ENCODE data around the gene KIF18A. TPM values are rescaled to one million over a fixed set of nuclear protein-coding genes. Genes with fewer than 3 reads are reported as not detected.

The KIF18A gene
- total and polyA plus RNA-seq, 2 of the 8 experiments (the other 6 are each of a cell fraction or from before 2014, with no cell fraction given), result 4.0 to 23.3 TPM

GRCh38 chr11:28098257-28098656 lies 9.7 kb downstream of the KIF18A start:
- Histone ChIP-seq H3K4me3 (ENCODE audit: extremely low read depth in 1 of 4, insufficient read depth in 2 of 4, low read depth in 3 of 4, low read length in 4 of 4) (no peak overlapping the region), H2BK12ac (ENCODE audit: low read depth, low read length) (no peak overlapping the region), H2BK15ac (ENCODE audit: low read length) (no peak overlapping the region), H4K5ac (ENCODE audit: insufficient read length, low read depth, low read length) (no peak overlapping the region), H3K4me1 (replicated peaks in 1 of 4; ENCODE audit: control insufficient read depth in 3 of 4, insufficient read depth in 4 of 4, low read length in 3 of 4) (no peaks in the 10 kb centered on the region), H2BK120ac (replicated peaks; ENCODE audit: low read depth, low read length) (no peak overlapping the region), H2AFZ (ENCODE audit: low read length) (no peak overlapping the region), H3K23ac (ENCODE audit: insufficient read length) (no peak overlapping the region), H4K91ac (replicated peaks; ENCODE audit: insufficient read length, low read length) (no peak overlapping the region), H4K20me1 (replicated peaks in 1 of 2; ENCODE audit: control insufficient read depth in 1 of 2, insufficient read depth in 2 of 2, low read length in 2 of 2) (no peaks in the 10 kb centered on the region), H3K27me3 (replicated peaks in 1 of 4; ENCODE audit: control insufficient read depth in 3 of 4, extremely low read depth in 1 of 4, insufficient read depth in 3 of 4, low read length in 3 of 4) (no peaks in the 10 kb centered on the region), H3K56ac (replicated peaks; ENCODE audit: insufficient read length, low read depth, low read length) (no peak overlapping the region), H3K4me2 (ENCODE audit: insufficient read depth in 1 of 2, low read depth in 2 of 2, low read length in 2 of 2) (no peak overlapping the region), H3K18ac (ENCODE audit: extremely low read depth, low read length) (no peak overlapping the region), H4K8ac (ENCODE audit: extremely low read depth, insufficient read depth, low read length) (no peak overlapping the region), H3K14ac (ENCODE audit: insufficient read length) (no peak overlapping the region), H3K27ac (ENCODE audit: low read depth, low read length) (no peak overlapping the region), H3K9ac (replicated peaks in 1 of 4; ENCODE audit: extremely low read depth in 1 of 4, low read depth in 3 of 4, low read length in 3 of 4) (no peak overlapping the region), H2BK5ac (ENCODE audit: low read depth, low read length) (no peak overlapping the region), H3K23me2 (ENCODE audit: low read depth, low read length) (no peaks in the 10 kb centered on the region), H2BK20ac (ENCODE audit: low read length) (no peak overlapping the region), H3K79me1 (ENCODE audit: low read depth, low read length) (no peaks in the 10 kb centered on the region; the same call in 1 of the 2 replicates), H3K9me3 (ENCODE audit: insufficient read depth in 2 of 2, low read depth in 1 of 2, low read length in 1 of 2) (no peaks in the 10 kb centered on the region), H2AK5ac (ENCODE audit: low read depth, low read length) (no peak overlapping the region), H3K4ac (replicated peaks; ENCODE audit: insufficient read length, low read depth, low read length) (no peak overlapping the region), H3K36me3 (ENCODE audit: control insufficient read depth in 2 of 4, insufficient read depth in 4 of 4, low read length in 3 of 4) (peaks cover 0 to 17% (median 0%) of the 10 kb centered on the region in 4 experiments; a peak in 3 of 8 replicates), H3K79me2 (ENCODE audit: control insufficient read depth in 1 of 2, insufficient read depth in 2 of 2, low read length in 2 of 2) (peaks cover 0 to 55% of the 10 kb centered on the region in 2 experiments; a peak in 2 of 4 replicates)
- TF ChIP-seq TCF12 (IDR thresholded peaks at IDR 0.05; ENCODE audit: low read depth, low read length) (no peak), RXRA (IDR thresholded peaks at IDR 0.05; ENCODE audit: insufficient read depth, low read depth, low read length) (no peak)
- TF ChIP-seq, protein P1, sequence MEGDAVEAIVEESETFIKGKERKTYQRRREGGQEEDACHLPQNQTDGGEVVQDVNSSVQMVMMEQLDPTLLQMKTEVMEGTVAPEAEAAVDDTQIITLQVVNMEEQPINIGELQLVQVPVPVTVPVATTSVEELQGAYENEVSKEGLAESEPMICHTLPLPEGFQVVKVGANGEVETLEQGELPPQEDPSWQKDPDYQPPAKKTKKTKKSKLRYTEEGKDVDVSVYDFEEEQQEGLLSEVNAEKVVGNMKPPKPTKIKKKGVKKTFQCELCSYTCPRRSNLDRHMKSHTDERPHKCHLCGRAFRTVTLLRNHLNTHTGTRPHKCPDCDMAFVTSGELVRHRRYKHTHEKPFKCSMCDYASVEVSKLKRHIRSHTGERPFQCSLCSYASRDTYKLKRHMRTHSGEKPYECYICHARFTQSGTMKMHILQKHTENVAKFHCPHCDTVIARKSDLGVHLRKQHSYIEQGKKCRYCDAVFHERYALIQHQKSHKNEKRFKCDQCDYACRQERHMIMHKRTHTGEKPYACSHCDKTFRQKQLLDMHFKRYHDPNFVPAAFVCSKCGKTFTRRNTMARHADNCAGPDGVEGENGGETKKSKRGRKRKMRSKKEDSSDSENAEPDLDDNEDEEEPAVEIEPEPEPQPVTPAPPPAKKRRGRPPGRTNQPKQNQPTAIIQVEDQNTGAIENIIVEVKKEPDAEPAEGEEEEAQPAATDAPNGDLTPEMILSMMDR (IDR thresholded peaks at IDR 0.05; ENCODE audit: control extremely low read depth in 1 of 3, insufficient read depth in 1 of 3, low read depth in 1 of 3, low read length in 3 of 3), result no peak
- 88% methylated on average over 1 of the region's 1 CpG; no CpG with 5 or more reads in 1 of the 2 experiments for WGBS, 2 experiments (ENCODE audit: extremely low coverage in 1 of 2, insufficient coverage in 1 of 2, insufficient read length in 1 of 2, insufficient replicate concordance in 2 of 2, low coverage in 1 of 2, low lambda C conversion rate in 2 of 2, missing lambda C conversion rate in 1 of 2)
- ChIA-PET POLR2A (ENCODE audit: partially characterized antibody) (no interaction called here), CTCF (ENCODE audit: partially characterized antibody) (interaction anchor here (0.7 kb wide), 1 partner anchor 401 kb away, joined by 3 read pairs; no protein-coding TSS in a partner anchor)
- no peak for DNase-seq (ENCODE audit: low read depth in 1 of 2, low spot score in 2 of 2)
- FAIRE-seq, result no peak
